Measurements from ENCODE around the gene SASS6. TPM values are rescaled to one million over a fixed set of nuclear protein-coding genes. Genes with fewer than 3 reads are reported as not detected.
A peak's percentile ranks its signal among the peaks of the same experiment; 100 is the strongest.

Gene SASS6
- total and polyA plus RNA-seq, 2 donors (not counting 1 experiment from before 2014, with no cell fraction given) = 0.79 to 1.5 TPM

DNA sequence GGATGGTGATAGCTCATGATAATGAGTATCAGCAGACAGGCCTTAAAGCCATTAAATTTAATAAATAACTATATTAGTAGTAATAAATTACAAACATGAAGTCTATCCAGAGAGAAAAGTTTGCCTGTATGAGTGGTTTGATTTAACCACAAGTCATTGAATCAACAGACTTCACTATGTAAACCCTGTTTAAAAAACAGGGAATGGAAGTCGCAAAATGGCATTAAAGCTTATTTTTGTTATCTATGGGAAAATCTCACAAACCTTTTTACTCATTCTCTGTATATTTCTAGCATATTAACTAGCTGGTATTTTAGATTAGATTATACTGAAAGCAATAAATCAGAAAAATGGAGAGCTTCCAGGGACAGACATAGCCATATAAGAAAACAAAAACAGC, 45.3 kb downstream of the SASS6 start:
- Histone ChIP-seq H3K79me2 (ENCODE audit: control insufficient read depth, insufficient read depth, low read length) (no peaks in the 10 kb centered on the region), H2AFZ (ENCODE audit: low read length) (no peak overlapping the region), H3K4me1 (ENCODE audit: control insufficient read depth, extremely low read depth, insufficient read depth, low read length) (no peaks in the 10 kb centered on the region), H3K27me3 (ENCODE audit: control insufficient read depth, insufficient read depth, low read length) (no peaks in the 10 kb centered on the region), H3K9me3 (ENCODE audit: control insufficient read depth, insufficient read depth, low read depth, low read length) (no peaks in the 10 kb centered on the region), H3K4me3 (replicated peaks in 1 of 4; ENCODE audit: control extremely low read depth in 1 of 4, insufficient read depth in 1 of 4, low read depth in 3 of 4, low read length in 4 of 4) (no peak overlapping the region), H3K36me3 (ENCODE audit: control insufficient read depth, insufficient read depth, low read length) (no peaks in the 10 kb centered on the region), H3K4me2 (ENCODE audit: extremely low read depth, insufficient read depth, low read length) (no peak overlapping the region), H3K27ac (ENCODE audit: insufficient read depth, low read length) (no peak overlapping the region), H4K20me1 (ENCODE audit: control insufficient read depth, extremely low read depth, insufficient read depth, low read length) (no peaks in the 10 kb centered on the region), H3K9ac (ENCODE audit: insufficient read depth, low read length) (no peak overlapping the region)
- peak in 1 of 2 donors; percentile 45 for DNase-seq (ENCODE audit: low read depth in 2 of 2)
- TF ChIP-seq CTCF (conservative IDR thresholded peaks at IDR 0.05 in 1 of 2, IDR thresholded peaks at IDR 0.05 in 1 of 2; ENCODE audit: low read depth in 1 of 2, low read length in 2 of 2) = no peak

DNA sequence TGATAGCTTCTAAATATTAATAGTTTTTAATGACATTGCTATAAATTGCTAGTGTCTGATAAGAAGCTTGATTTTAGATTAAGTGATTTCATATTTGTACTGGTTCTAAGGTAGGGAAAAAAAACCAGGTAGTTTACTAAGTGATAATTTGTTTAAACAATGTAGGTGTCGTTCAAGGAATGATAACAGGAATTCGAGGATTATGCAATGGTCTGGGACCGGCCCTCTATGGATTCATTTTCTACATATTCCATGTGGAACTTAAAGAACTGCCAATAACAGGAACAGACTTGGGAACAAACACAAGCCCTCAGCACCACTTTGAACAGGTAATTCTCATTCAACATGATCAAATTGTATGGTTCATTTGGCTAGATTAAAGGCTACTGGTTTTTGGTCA, 52.4 kb downstream of the SASS6 start:
- DNase-seq (ENCODE audit: low read depth in 2 of 2) = no peak
- Histone ChIP-seq H3K4me3 (replicated peaks in 1 of 4; ENCODE audit: control extremely low read depth in 1 of 4, insufficient read depth in 1 of 4, low read depth in 3 of 4, low read length in 4 of 4) (no peak overlapping the region), H3K9me3 (ENCODE audit: control insufficient read depth, insufficient read depth, low read depth, low read length) (no peaks in the 10 kb centered on the region), H2AFZ (ENCODE audit: low read length) (no peak overlapping the region), H3K79me2 (ENCODE audit: control insufficient read depth, insufficient read depth, low read length) (no peaks in the 10 kb centered on the region), H4K20me1 (ENCODE audit: control insufficient read depth, extremely low read depth, insufficient read depth, low read length) (no peaks in the 10 kb centered on the region), H3K9ac (ENCODE audit: insufficient read depth, low read length) (no peak overlapping the region), H3K4me2 (ENCODE audit: extremely low read depth, insufficient read depth, low read length) (no peak overlapping the region), H3K4me1 (ENCODE audit: control insufficient read depth, extremely low read depth, insufficient read depth, low read length) (no peaks in the 10 kb centered on the region), H3K36me3 (ENCODE audit: control insufficient read depth, insufficient read depth, low read length) (peaks cover 10% of the 10 kb centered on the region), H3K27ac (ENCODE audit: insufficient read depth, low read length) (no peak overlapping the region), H3K27me3 (ENCODE audit: control insufficient read depth, insufficient read depth, low read length) (no peaks in the 10 kb centered on the region)
- TF ChIP-seq CTCF (conservative IDR thresholded peaks at IDR 0.05 in 1 of 2, IDR thresholded peaks at IDR 0.05 in 1 of 2; ENCODE audit: low read depth in 1 of 2, low read length in 2 of 2) (no peak), EZH2 (IDR thresholded peaks at IDR 0.05; ENCODE audit: low read length, missing control alignments) (no peak)

DNA sequence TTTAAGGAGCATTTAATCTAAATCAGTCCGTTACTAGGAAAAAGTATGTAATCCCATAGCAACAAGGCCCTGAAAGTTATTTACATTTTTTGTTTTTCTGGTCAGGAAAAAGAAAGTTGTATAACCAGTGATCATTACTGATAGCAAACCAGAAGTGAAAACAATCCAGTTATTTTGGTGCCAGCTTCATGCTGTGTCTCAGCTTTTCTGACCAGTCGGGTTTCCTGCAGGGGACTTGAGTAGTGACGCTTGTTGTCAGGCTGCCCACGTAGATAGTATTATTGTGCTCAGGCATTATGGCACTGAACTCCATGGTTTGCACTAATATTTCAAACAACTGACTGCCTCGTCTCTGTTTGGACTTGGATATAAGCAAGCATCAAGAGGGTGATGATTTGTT, 55.2 kb downstream of the SASS6 start:
- Histone ChIP-seq H3K9ac (ENCODE audit: insufficient read depth, low read length) (no peak overlapping the region), H3K4me1 (ENCODE audit: control insufficient read depth, extremely low read depth, insufficient read depth, low read length) (no peaks in the 10 kb centered on the region), H3K27me3 (ENCODE audit: control insufficient read depth, insufficient read depth, low read length) (no peaks in the 10 kb centered on the region), H3K4me2 (ENCODE audit: extremely low read depth, insufficient read depth, low read length) (no peak overlapping the region), H2AFZ (ENCODE audit: low read length) (no peak overlapping the region), H3K36me3 (ENCODE audit: control insufficient read depth, insufficient read depth, low read length) (peaks cover 10% of the 10 kb centered on the region), H3K9me3 (ENCODE audit: control insufficient read depth, insufficient read depth, low read depth, low read length) (no peaks in the 10 kb centered on the region), H3K4me3 (replicated peaks in 1 of 4; ENCODE audit: control extremely low read depth in 1 of 4, insufficient read depth in 1 of 4, low read depth in 3 of 4, low read length in 4 of 4) (no peak overlapping the region), H3K79me2 (ENCODE audit: control insufficient read depth, insufficient read depth, low read length) (no peaks in the 10 kb centered on the region), H4K20me1 (ENCODE audit: control insufficient read depth, extremely low read depth, insufficient read depth, low read length) (no peaks in the 10 kb centered on the region), H3K27ac (ENCODE audit: insufficient read depth, low read length) (no peak overlapping the region)
- peak in 1 of 2 donors; percentile 15 for DNase-seq (ENCODE audit: low read depth in 2 of 2)
- TF ChIP-seq CTCF (conservative IDR thresholded peaks at IDR 0.05 in 1 of 2, IDR thresholded peaks at IDR 0.05 in 1 of 2; ENCODE audit: low read depth in 1 of 2, low read length in 2 of 2) (no peak), EZH2 (IDR thresholded peaks at IDR 0.05; ENCODE audit: low read length, missing control alignments) (no peak)

Data from fibroblast of lung (primary cell).